Omental fat pad (tissue), 4 donors: ENCODE data around the gene SPAG9. TPM values are rescaled to one million over a fixed set of nuclear protein-coding genes. Genes with fewer than 3 reads are reported as not detected.
"Not testable (repeated sequence)": the region's sequence is repeated elsewhere in the genome, so short reads cannot be mapped to it uniquely, and the experiment has no call there.

Experiments used
- ATAC-seq: fragments of 150-250 bp; one replicate; pipeline ENCODE4 v1.9.1; 2016; ENCODE audit warnings: mild to moderate bottlenecking, moderate library complexity; ENCODE audit not compliant: low FRiP score
- DNase-seq: peaks from one replicate; pipeline ENCODE4 v3.0.0-alpha.2; 2019; ENCODE audit warnings: low spot score
- total RNA-seq, 4 donors: library from RNA; depleted of rRNA; stranded (reverse); fragments of >200 nt; gene quantifications; one replicate each; pipeline ENCODE4 v1.1.0, GENCODE V29; 2016
- TF ChIP-seq, protein P1 (sequence below), 3 donors: fragments of 450-650 bp; IDR thresholded peaks; one replicate each; pipeline ENCODE4 v1.5.1; 2016 to 2017; ENCODE audit warnings: antibody characterized with exemption in 3 of 3, mild to moderate bottlenecking in 3 of 3, moderate library complexity in 2 of 3

The SPAG9 gene
- total RNA-seq, 4 donors from 2014 or later, result 117 to 197 (median 138) TPM

DNA sequence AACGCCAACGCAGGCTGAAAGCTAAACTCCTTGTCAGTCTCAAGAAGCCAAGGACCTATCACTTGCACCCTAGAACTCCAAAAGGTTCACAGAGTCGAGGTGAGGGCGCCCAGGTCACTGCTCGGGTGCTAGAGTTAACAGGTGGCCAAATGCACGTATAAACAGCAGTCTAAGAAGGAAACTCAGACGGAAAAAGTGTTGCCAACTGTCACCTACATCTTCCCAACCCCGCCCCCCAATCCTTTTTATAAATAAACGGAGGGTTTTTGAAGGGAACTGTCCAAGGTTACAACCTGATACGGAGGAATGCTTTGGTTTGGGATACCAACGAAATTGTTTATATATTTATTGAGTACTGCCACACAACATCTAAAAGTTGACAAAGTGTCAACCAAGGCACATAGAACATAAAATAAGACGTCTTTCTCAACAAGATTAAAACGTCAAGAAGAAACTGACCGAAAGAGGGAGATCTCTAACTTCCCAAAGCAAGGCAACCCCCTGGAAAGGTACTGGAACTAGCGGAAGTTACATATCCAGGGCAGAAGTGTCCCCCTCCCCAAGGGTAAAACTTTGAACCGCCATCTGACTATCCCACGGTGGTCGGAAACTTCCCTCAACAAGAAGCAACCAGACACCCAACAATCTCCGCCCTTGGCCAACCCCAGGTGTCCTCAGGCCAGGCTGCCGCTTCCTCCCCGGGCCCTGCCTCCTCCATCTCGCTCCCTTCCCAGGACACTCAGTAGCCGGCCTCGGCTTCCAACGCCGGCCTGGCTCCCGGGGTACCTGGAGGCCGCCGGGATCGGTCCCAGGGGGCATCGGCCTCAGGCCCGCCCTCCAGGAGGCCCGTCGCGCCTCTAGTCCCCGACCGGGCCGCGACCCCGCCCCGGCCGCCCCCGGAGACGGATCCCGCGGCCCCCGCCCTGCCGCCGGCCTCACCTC lies 982 bp downstream of the SPAG9 start:
- DNase-seq, result no peak
- TF ChIP-seq, protein P1, sequence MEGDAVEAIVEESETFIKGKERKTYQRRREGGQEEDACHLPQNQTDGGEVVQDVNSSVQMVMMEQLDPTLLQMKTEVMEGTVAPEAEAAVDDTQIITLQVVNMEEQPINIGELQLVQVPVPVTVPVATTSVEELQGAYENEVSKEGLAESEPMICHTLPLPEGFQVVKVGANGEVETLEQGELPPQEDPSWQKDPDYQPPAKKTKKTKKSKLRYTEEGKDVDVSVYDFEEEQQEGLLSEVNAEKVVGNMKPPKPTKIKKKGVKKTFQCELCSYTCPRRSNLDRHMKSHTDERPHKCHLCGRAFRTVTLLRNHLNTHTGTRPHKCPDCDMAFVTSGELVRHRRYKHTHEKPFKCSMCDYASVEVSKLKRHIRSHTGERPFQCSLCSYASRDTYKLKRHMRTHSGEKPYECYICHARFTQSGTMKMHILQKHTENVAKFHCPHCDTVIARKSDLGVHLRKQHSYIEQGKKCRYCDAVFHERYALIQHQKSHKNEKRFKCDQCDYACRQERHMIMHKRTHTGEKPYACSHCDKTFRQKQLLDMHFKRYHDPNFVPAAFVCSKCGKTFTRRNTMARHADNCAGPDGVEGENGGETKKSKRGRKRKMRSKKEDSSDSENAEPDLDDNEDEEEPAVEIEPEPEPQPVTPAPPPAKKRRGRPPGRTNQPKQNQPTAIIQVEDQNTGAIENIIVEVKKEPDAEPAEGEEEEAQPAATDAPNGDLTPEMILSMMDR (IDR thresholded peaks at IDR 0.05), result no peak
- peak; percentile 9 for ATAC-seq

DNA sequence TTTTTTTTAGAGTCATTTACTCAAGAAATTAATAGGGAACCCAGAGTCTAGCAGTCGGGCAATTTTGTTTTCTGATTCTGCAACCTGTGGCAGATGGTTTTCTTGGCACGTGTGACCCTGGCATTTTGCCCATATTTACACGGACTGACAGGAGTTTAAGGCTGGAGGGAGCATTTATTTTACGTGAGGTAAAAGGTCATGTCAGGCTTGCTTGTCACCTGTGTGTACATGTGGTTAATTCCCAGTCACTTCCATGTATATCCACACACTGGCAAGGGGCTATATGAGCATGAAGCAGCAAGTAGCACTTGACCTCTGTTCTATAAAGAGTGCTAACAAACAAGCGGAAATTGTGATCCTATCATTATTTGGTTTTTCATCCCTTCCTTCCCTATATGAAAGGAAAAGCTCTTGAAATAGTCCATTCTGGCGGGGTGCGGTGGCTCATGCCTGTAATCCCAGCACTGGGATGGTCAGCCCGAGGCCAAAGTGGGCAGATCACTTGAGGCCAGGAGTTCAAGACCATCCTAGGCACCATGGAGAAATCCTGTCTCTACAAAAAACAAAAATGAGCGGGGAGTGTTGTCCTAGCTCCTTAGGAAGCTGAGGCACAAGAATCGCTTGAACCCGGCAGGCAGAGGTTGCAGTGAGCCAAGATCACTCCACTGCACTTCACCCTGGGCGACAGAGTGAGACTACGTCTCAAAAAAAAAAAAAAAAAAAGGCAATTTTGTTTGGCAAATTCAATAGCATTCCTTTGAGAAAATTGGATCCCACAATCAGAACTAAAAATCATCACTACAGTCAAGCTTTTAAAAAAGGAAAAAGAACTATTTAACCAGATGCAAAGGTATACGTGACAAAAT lies 2.1 kb downstream of the SPAG9 start:
- ATAC-seq, result no peak

DNA sequence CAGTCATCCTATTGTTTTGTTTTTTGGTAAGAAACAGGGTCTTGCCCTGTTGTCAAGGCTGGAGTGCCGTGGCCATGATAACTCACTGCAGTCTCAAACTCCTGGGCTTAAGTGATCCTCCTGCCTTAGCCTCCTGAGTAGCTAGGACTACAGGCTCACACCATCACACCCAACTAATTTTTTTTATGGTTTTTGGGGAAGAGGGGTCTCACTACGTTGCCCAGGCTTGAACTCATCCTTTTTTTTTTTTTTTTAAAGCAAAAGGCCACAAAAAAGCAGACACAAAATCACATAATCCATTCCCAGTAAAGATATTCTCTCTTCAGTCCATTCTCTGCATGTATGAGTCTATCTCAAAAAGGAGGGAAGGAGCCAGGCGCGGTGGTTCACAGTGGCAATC lies 5.5 kb downstream of the SPAG9 start:
- DNase-seq (no peak), ATAC-seq (no peak)
- TF ChIP-seq, protein P1 (IDR thresholded peaks at IDR 0.05), result no peak

More for the DNA sequence above, 2.1 kb downstream of the SPAG9 start:
- no peak for DNase-seq
- TF ChIP-seq, protein P1 (IDR thresholded peaks at IDR 0.05), result no peak

DNA sequence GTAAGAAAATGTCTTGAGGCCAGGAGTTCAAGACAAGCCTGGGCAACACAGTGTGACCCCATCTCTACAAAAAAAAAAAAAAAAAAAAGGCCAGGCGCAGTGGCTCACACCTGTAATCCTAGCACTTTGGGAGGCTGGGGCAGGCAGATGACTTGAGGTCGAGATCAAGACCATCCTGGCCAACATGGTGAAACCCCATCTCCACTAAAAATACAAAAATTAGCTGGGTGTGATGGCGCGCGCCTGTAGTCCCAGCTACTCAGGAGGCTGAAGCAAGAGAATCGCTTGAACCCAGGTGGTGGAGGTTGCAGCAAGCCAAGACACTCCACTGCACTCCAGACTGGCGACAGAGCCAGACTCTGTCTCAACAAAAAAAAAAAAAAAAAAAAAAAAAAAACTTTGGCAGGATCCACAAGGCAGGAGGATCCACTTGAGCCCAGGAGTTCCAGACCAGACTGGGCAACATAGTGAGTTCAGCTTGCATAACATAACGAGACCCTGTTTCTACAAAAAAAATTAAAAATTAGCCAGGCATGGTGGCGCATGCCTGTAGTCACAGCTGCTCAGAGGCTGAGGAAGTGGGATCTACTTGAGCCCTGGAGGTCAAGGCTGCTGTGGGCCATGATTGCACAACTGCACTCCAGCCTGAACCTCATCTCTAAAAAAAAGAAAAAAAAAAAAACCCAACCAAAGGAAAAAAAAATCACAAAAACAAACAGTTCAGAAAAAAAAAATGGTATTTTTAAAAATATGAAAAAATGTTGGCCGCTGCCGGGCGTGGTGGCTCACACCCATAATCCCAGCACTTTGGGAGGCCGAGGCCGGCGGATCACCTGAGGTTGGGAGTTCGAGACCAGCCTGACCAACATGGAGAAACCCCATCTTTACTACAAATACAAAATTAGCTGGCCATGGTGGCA lies 8.1 kb downstream of the SPAG9 start:
- DNase-seq, result not testable (repeated sequence)
- peak; percentile 63 for ATAC-seq

DNA sequence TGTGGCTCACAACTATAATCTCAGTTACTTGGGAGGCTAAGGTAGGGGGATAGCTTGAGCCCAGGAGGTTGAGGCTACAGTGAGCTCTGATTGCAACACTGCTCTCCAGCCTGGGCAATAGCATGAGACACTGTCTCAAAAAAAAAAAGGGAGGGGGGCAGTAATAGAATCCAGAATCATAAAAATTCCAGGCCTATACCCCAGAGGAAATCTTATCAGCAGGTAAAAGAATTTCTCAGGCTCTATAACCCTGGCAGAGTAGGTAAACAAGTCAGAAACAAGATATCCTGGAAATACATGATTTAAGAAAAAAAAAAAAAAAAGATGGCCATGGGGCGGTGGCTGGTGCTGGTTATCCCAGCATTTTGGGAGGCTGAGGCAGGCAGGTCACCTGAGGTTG lies 12.9 kb downstream of the SPAG9 start:
- ATAC-seq (no peak), DNase-seq (no peak)
- TF ChIP-seq, protein P1 (IDR thresholded peaks at IDR 0.05), result no peak

DNA sequence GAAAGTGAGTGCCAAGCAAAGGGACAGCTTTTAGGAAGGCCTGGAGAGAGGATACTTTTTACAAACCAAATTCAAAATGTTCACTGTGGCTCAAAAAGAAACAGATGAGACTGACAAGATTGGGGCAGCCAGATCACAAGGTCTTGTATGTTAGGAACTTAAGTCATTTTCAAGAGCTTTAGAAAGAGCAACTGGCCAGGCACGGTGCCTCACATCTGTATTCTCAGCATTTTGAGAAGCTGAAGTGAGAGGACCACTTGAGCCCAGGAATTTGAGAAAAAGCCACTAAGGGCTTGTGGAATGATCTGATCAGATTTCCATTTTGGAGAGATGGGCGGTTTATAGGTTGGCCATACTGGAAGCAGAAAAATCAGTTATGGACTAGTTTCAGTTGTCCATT lies 17.2 kb downstream of the SPAG9 start:
- no peak for ATAC-seq
- TF ChIP-seq, protein P1 (IDR thresholded peaks at IDR 0.05), result no peak
- no peak for DNase-seq
